ENCODE measurements around the gene ZNF587. TPM values are rescaled to one million over a fixed set of nuclear protein-coding genes. Genes with fewer than 3 reads are reported as not detected.
"Not testable (repeated sequence)": the region's sequence is repeated elsewhere in the genome, so short reads cannot be mapped to it uniquely, and the experiment has no call there.

ZNF587 gene
- polyA plus RNA-seq, 1 experiment, result 15.7 TPM

GRCh38 chr19:57807541-57807940 is 42.1 kb upstream of the ZNF587 start:
- Histone ChIP-seq H3K27me3 (ENCODE audit: control insufficient read depth, insufficient read depth, low read length) (no peaks in the 10 kb centered on the region), H3K27ac (ENCODE audit: low read depth, low read length) (no peak overlapping the region), H3K9me3 (ENCODE audit: control insufficient read depth, insufficient read depth, low read length) (no peaks in the 10 kb centered on the region), H3K4me3 (ENCODE audit: low read depth, low read length) (no peak overlapping the region)
- TF ChIP-seq CTCF (IDR thresholded peaks at IDR 0.05; ENCODE audit: low read depth, low read length), result no peak
- ChIA-PET POLR2A (no interaction called here), CTCF (no interaction called here)
- DNase-seq (ENCODE audit: low read depth, low spot score), result no peak

GRCh38 chr19:57810410-57811295 is 39.0 kb upstream of the ZNF587 start:
- H3K27me3 ChIP-seq (ENCODE audit: control insufficient read depth, insufficient read depth, low read length); H3K27ac ChIP-seq (ENCODE audit: low read depth, low read length); H3K9me3 ChIP-seq (ENCODE audit: control insufficient read depth, insufficient read depth, low read length); H3K4me3 ChIP-seq (ENCODE audit: low read depth, low read length); POLR2A ChIA-PET; CTCF ChIA-PET; DNase-seq (ENCODE audit: low read depth, low spot score): not testable (repeated sequence)

GRCh38 chr19:57812226-57812625 is 37.4 kb upstream of the ZNF587 start:
- Histone ChIP-seq H3K4me3 (ENCODE audit: low read depth, low read length) (no peak overlapping the region), H3K27me3 (ENCODE audit: control insufficient read depth, insufficient read depth, low read length) (no peaks in the 10 kb centered on the region), H3K9me3 (ENCODE audit: control insufficient read depth, insufficient read depth, low read length) (no peaks in the 10 kb centered on the region; the same call in 1 of the 2 replicates), H3K27ac (ENCODE audit: low read depth, low read length) (no peak overlapping the region)
- CTCF ChIA-PET, result no interaction called here
- POLR2A ChIA-PET, result no interaction called here
- no peak for TF ChIP-seq CTCF (IDR thresholded peaks at IDR 0.05; ENCODE audit: low read depth, low read length)
- DNase-seq (ENCODE audit: low read depth, low spot score), result no peak

- H3K27me3 ChIP-seq (ENCODE audit: control insufficient read depth, insufficient read depth, low read length); H3K4me3 ChIP-seq (ENCODE audit: low read depth, low read length); CTCF ChIA-PET; H3K9me3 ChIP-seq (ENCODE audit: control insufficient read depth, insufficient read depth, low read length); DNase-seq (ENCODE audit: low read depth, low spot score); H3K27ac ChIP-seq (ENCODE audit: low read depth, low read length): not testable (repeated sequence)
- POLR2A ChIA-PET, result interaction anchor here (0.6 kb wide), 1 partner anchor 560 kb away, joined by 3 read pairs; no protein-coding TSS in a partner anchor
These were observed 36.5 kb upstream of the ZNF587 start for GRCh38 chr19:57812975-57813820.

GRCh38 chr19:57813919-57814504 is 35.6 kb upstream of the ZNF587 start:
- Histone ChIP-seq H3K27me3 (ENCODE audit: control insufficient read depth, insufficient read depth, low read length) (no peaks in the 10 kb centered on the region), H3K9me3 (ENCODE audit: control insufficient read depth, insufficient read depth, low read length) (no peaks in the 10 kb centered on the region; the same call in 1 of the 2 replicates), H3K4me3 (ENCODE audit: low read depth, low read length) (peak overlapping the region; percentile 95), H3K27ac (ENCODE audit: low read depth, low read length) (no peak overlapping the region)
- POLR2A ChIA-PET, result interaction anchor here (0.6 kb wide), 2 partner anchors 75 to 560 kb away, joined by 3 to 9 read pairs; no protein-coding TSS in a partner anchor
- CTCF ChIA-PET, result no interaction called here
- no peak for TF ChIP-seq CTCF (IDR thresholded peaks at IDR 0.05; ENCODE audit: low read depth, low read length)
- no peak for DNase-seq (ENCODE audit: low read depth, low spot score)
